IPS-18a (cell line): Measurements from ENCODE around the gene CALU.
A peak's percentile ranks its signal among the peaks of the same experiment; 100 is the strongest.

Experiments
- H3K27ac ChIP-seq: one replicate; pipeline ENCODE4 v1.5.1; 2013; ENCODE audit warnings: low read length
- H3K27me3 ChIP-seq: one replicate; pipeline ENCODE4 v1.6.1; 2013; ENCODE audit warnings: mild to moderate bottlenecking, low read length; ENCODE audit not compliant: control insufficient read depth, insufficient read depth
- H3K36me3 ChIP-seq: one replicate; pipeline ENCODE4 v1.6.1; 2013; ENCODE audit warnings: low read depth, low read length; ENCODE audit not compliant: control insufficient read depth
- H3K4me1 ChIP-seq: one replicate; pipeline ENCODE4 v1.6.1; 2013; ENCODE audit warnings: low read depth, low read length; ENCODE audit not compliant: control insufficient read depth
- H3K4me3 ChIP-seq: one replicate; pipeline ENCODE4 v1.5.1; 2013; ENCODE audit warnings: low read length
- H3K9ac ChIP-seq: one replicate; pipeline ENCODE4 v1.6.1; 2013; ENCODE audit warnings: mild to moderate bottlenecking, low read length, moderate library complexity
- H3K9me3 ChIP-seq: one replicate; pipeline ENCODE4 v1.6.1; 2013; ENCODE audit warnings: low read depth, low read length; ENCODE audit not compliant: control insufficient read depth

The CALU gene

DNA sequence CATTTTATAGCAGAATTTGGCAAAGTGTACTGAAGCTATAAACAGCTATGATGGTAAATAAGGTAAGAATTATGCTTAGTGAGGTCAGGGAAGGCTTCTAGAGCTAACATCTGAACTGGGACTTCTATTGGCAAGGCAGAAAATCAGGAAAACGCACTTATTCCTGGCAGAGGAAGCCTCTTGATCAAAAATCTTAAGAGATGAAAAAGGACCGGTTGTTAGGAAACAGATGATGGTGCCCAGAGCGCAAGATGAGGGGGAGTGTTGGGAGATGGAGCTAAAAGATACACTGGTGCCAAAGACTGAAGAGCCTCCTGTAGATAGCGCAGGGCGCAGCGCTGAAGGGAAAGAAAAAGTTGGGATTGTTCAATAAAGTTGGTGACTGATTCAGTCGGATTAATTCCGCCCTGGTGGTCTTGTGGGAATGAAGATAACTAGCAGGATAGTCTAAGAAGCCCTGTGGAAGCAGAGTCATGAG is 550 bp upstream of the CALU start:
- Histone ChIP-seq H3K27me3 (peaks cover 9% of the 10 kb centered on the region), H3K27ac (no peak overlapping the region), H3K9me3 (no peaks in the 10 kb centered on the region), H3K4me1 (peaks cover 4% of the 10 kb centered on the region), H3K36me3 (no peaks in the 10 kb centered on the region), H3K9ac (peak overlapping the region; percentile 73), H3K4me3 (peak overlapping the region; percentile 97)

DNA sequence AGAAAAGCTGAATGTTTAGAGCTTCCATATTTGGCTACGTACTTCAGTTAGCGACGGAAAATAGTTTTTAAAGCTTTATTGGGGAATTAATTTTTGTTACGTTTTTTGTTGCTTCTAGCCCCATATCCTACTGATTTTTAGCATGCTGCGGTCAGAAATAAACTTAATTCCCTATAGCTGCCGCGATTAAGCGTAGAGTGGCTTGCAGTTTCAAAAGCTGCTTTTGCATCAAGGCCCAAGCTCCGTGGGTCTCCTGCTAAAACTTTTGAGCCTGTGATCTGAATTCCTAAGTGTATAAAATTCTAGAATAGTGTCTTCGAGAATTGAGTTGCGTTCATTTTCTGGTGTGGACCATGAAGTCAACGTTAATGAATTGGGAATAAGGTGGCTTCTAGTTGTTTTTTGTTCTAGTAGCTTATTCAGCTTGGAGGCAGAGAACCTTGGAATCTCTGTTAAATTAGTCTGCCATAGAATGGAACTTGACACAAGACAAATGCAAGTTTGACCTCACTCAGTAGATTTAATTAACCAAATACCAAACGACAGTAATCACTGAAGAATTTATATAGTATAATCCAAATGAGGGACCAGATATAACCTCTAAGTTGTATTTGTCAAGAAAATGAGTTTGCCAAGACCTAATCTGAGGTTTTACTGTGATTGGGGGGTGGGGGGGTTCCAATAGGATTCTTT is 977 bp downstream of the CALU start:
- Histone ChIP-seq H3K4me3 (peak overlapping the region; percentile 97), H3K27ac (peak overlapping the region; percentile 44), H3K9me3 (no peaks in the 10 kb centered on the region), H3K4me1 (peaks cover 4% of the 10 kb centered on the region), H3K27me3 (peaks cover 9% of the 10 kb centered on the region), H3K9ac (peak overlapping the region; percentile 73), H3K36me3 (no peaks in the 10 kb centered on the region)

GRCh38 chr7:128740996-128741395 is 1.8 kb downstream of the CALU start:
- Histone ChIP-seq H3K9me3 (no peaks in the 10 kb centered on the region), H3K27ac (no peak overlapping the region), H3K9ac (no peak overlapping the region), H3K4me1 (peaks cover 4% of the 10 kb centered on the region), H3K27me3 (peaks cover 9% of the 10 kb centered on the region), H3K36me3 (no peaks in the 10 kb centered on the region), H3K4me3 (peak overlapping the region; percentile 97)

DNA sequence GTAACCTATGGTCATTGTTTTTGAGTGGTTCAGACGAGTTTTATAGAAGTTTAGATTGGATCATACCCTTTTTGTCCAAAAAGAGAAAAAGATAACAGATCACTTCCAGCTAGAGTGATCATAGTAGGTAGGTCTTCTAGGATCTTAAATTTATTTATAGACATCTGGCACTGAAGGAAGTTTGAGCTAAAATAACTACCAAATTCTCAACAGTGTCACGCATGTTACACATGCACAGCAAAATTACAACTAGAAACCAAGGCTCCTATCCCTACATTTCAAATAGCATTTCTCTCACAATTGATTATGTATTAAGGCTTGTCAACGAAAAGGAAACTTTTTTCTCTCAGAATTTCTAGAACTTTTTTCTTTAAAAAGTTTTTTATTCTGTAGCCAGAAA is 2.3 kb downstream of the CALU start:
- Histone ChIP-seq H3K27me3 (peaks cover 9% of the 10 kb centered on the region), H3K36me3 (no peaks in the 10 kb centered on the region), H3K27ac (no peak overlapping the region), H3K9ac (no peak overlapping the region), H3K9me3 (no peaks in the 10 kb centered on the region), H3K4me3 (no peak overlapping the region), H3K4me1 (peaks cover 4% of the 10 kb centered on the region)

- no peak overlapping the region for H3K4me3 ChIP-seq
- H3K27ac ChIP-seq, result no peak overlapping the region
- H3K27me3 ChIP-seq, result peaks cover 9% of the 10 kb centered on the region
- no peak overlapping the region for H3K9ac ChIP-seq
- no peaks in the 10 kb centered on the region for H3K36me3 ChIP-seq
- H3K4me1 ChIP-seq, result peaks cover 4% of the 10 kb centered on the region
- H3K9me3 ChIP-seq, result no peaks in the 10 kb centered on the region
Observed at GRCh38 chr7:128742206-128742605, 3.0 kb downstream of the CALU start.

DNA sequence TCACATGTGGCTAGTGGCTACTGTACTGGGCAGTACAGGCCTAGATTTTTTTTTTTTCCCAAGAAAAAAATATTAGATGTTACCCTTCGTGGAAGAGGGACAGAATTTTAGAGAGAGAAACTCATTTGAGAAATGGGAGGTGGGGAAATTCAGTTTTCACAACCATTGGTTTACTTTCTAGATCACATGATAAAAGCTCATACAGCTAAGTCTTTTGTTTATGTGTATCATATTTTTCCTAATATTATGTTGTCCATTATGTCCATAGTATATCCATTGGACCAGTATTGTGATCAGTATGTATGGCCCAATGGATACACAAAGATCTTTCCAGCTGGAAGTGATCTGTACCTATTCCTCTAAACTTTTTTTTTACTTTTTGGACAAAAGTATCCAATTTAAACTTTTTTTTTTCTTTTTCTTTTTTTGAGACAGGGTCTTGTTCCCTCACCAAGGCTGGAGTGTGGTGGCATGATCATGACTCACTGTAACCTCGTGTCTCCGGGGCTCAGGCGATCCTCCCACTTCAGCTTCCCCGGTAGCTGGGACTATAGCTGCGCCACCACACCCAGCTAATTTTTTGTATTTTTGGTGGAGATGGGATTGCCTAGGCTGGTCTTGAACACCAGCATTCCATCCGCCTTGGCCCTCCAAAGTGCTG is 4.1 kb downstream of the CALU start:
- no peaks in the 10 kb centered on the region for H3K9me3 ChIP-seq
- H3K9ac ChIP-seq, result no peak overlapping the region
- no peak overlapping the region for H3K27ac ChIP-seq
- H3K4me3 ChIP-seq, result no peak overlapping the region
- peaks cover 3% of the 10 kb centered on the region for H3K27me3 ChIP-seq
- peaks cover 4% of the 10 kb centered on the region for H3K4me1 ChIP-seq
- H3K36me3 ChIP-seq, result peaks cover 8% of the 10 kb centered on the region

DNA sequence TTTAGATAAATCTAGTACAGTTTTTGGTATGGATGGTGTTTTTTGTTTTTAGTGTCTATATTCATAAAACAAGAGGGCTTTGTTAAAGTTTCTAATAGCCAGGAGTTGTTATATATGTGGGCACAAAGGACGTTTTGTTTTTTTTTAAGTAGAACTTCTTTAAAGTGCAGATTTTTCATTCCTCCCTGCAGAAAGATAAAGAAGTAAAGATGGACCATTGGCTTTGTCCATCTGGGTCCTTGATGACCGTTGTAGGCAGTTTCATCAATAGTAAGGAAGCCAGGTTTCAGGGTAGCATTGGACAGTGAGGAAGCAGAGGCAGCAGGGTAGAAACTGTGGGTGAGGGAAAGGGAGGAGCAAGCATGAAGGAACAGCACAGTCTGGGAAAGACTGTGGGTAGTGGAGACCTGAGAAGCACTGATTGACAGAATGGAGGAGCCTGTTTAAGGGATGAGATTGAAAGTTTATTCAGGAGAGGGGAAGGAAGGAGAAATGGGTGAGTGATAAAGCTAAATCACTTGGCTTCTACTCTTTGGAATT is 5.3 kb downstream of the CALU start:
- peaks cover 20% of the 10 kb centered on the region for H3K36me3 ChIP-seq

GRCh38 chr7:128745706-128746105 is 6.5 kb downstream of the CALU start:
- Histone ChIP-seq H3K9me3 (no peaks in the 10 kb centered on the region), H3K4me3 (no peak overlapping the region), H3K9ac (no peak overlapping the region), H3K27ac (no peak overlapping the region), H3K4me1 (no peaks in the 10 kb centered on the region), H3K36me3 (peaks cover 30% of the 10 kb centered on the region), H3K27me3 (no peaks in the 10 kb centered on the region)

More for the DNA sequence above, 5.3 kb downstream of the CALU start:
- Histone ChIP-seq H3K9ac (no peak overlapping the region), H3K9me3 (no peaks in the 10 kb centered on the region), H3K27ac (no peak overlapping the region), H3K27me3 (no peaks in the 10 kb centered on the region), H3K4me3 (no peak overlapping the region), H3K4me1 (peaks cover 4% of the 10 kb centered on the region)

DNA sequence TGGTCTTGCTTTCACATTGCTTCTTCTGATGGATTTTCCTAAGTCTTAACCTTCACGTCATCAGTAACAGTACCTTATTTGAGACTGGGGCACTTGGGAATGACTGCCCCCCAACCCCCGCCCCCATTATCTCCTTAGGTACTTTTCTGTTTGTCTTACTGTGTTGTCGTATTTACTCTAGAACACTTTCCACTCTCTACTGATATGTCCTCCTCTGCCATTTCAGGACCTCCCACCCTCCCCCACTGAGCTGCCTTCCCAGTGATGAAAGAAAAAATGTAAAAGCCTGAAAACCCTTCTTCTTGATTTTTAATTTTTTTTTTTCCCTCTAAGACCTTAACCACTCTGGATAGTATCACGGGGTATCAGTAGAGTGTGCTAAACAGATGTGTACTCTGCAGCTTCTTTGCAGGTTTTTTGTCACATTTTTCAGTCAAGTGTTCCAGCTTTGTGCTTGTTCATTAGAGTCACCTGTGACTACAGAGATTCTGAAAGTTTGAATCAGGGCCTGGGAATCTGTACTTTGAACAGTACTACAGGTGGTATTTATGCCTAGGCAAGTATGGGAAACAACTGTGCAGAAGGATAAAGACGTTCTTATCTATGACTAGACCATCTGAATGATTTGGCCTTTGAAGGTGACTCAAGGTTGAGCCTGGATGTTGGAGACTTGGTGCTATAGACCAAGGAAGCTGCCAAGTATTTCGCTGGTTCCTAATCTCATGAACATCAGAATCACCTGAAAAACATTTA is 8.3 kb downstream of the CALU start:
- Histone ChIP-seq H3K27me3 (no peaks in the 10 kb centered on the region), H3K4me3 (no peak overlapping the region), H3K4me1 (no peaks in the 10 kb centered on the region), H3K27ac (no peak overlapping the region), H3K36me3 (peaks cover 39% of the 10 kb centered on the region), H3K9me3 (no peaks in the 10 kb centered on the region), H3K9ac (no peak overlapping the region)

DNA sequence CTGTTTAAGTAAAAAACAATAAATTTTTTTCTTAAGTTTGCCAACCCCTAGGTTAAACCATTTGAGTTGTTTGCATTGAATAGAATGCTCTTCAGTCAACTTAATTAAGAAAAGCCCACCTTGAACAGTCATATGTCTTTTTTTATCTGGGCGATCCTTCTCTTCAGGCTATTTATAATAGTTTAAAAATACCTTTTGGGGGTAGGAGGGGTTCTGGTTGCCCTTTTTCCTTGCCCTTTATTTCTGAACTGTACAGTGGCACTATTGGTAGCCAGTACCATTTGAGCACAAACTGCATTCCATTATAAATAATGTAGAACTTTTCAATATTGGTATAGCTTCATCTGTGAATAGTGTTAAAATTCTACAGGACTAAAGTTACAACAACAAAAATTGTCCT is 13.1 kb downstream of the CALU start:
- Histone ChIP-seq H3K36me3 (peaks cover 79% of the 10 kb centered on the region), H3K4me1 (no peaks in the 10 kb centered on the region)

GRCh38 chr7:128755075-128755818 is 16.1 kb downstream of the CALU start:
- H3K27me3 ChIP-seq, result no peaks in the 10 kb centered on the region
- no peaks in the 10 kb centered on the region for H3K4me1 ChIP-seq
- no peak overlapping the region for H3K27ac ChIP-seq
- no peak overlapping the region for H3K9ac ChIP-seq
- H3K4me3 ChIP-seq, result no peak overlapping the region
- peaks cover 83% of the 10 kb centered on the region for H3K36me3 ChIP-seq
- no peaks in the 10 kb centered on the region for H3K9me3 ChIP-seq

More for the DNA sequence above, 13.1 kb downstream of the CALU start:
- Histone ChIP-seq H3K9ac (no peak overlapping the region), H3K27ac (no peak overlapping the region), H3K4me3 (no peak overlapping the region), H3K9me3 (no peaks in the 10 kb centered on the region), H3K27me3 (no peaks in the 10 kb centered on the region)
